Activated T-cell treated with anti-CD3 and anti-CD28 coated beads for 48 hours (primary cell): Measurements from ENCODE around the gene VSIG10.
"Not testable (repeated sequence)": the region's sequence is repeated elsewhere in the genome, so short reads cannot be mapped to it uniquely, and the experiment has no call there.

Source experiments
- DNase-seq: peaks from one replicate; pipeline ENCODE4 v3.0.0-alpha.2; 2020; ENCODE audit warnings: low read depth

VSIG10 gene

GRCh38 chr12:118107011-118107410, 3.2 kb upstream of the VSIG10 start:
- no peak for DNase-seq

DNA sequence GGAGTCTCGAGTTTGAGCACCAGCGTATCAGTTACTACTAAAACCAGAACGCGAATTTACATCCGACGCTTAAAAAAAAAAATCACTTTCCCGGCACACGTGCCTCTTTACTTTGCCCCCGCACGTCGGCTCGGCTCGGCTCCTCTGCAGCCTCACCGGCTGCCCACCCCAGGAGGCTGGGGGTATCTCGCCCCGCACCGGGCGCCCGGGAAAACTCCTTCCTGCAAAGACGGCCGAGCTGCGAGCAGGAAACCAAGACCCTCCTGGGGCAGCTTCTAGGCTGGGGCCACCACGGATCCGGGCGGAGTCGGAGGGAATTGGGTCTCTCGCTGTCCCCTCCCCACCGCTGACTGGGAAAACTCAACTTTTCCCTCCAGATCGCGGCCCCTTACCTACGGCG, 610 bp downstream of the VSIG10 start:
- DNase-seq: no peak

- no peak for DNase-seq
These were observed 1.2 kb downstream of the VSIG10 start for GRCh38 chr12:118102609-118103008.

DNA sequence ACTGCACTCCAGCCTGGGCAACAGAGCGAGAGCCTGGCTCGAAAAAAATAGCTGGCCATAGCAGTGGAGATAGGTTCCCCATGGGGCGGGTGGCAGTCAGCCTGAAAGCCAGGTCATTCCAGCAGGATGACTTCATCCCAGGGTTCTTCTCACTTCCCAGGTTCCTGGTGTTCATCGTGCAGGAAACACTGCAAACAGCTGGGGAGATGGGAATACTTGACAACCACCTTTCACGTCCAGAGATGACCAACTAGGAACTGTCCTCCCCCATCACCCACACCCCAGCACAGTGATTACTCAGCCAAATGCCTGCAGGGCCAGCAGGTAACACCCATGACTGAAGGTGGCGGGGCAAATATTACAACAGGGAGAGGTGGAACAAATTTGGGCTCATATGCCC, 1.7 kb downstream of the VSIG10 start:
- DNase-seq: no peak

DNA sequence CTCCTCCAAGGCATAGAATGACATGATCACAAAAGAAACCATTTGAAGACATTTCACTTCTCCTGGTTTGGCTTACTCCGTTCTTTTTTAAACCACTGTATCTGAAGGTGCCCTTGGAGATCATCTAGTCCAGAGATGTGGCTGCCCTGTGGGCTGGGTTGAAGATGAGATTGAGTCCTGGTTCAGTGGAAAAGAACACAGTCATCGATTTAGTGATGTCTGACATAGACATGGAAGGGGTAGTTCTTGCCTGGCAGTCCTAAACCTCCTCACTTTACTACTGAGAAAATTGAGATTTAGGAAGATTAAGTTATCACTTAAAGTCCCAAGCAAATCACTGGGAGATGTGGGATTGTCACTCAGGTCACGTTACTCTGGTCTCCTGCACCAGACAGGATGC, 2.8 kb downstream of the VSIG10 start:
- DNase-seq: no peak

DNA sequence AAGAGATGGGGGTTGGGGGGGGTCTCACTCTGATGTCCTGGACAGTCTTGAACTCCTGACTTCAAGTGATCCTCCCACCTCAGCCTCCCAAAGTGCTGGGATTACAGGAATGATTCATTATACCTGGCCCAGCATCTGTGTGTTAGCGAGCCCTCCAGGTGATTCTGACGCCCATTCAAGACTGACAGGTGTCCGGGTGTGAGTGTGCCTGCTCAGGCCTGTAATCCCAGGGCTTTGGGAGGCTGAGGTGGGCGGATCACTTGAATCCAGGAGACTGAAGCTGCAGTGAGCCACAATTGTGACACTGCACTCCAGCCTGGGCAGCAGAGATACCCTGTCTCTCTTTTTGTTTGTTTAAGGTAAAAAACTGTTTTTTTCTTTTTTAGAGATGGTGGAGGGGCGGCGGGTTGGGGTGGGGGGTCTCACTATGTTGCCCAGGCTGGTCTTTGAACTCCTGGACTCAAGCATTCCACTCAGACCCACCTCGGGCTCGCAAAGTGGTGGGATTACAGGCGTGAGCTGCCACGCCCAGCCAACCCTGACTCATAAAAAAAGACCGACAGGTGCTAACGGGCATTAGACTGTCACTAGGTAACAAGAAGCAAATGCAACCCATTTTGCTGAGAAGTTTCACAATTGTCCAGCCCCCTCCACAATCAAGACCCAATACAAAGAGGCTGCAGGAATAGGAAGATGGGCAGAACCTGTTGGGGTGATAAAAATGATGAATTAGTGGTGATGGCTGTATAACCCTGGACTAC, 4.7 kb downstream of the VSIG10 start:
- DNase-seq: no peak

DNA sequence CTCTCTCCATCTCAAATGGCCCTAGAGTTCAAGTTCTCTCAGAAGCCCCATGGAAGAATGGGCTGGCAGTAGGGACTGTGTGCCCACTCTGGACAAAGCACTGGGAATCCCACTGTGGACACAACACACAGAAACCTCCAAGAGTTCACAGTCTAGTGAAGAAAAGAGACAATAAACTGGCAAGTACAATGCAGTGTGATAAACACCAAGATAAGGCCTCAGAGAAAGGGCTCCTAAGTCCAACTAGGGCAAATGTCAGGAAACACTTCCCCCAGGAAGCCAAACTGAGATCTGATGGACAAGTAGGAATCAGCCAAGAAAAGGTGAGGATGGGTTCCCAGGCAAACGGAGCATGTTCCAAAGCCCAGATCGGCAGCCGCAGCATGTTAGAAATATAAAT, 5.4 kb downstream of the VSIG10 start:
- no peak for DNase-seq

- no peak for DNase-seq
These were observed 9.8 kb downstream of the VSIG10 start for GRCh38 chr12:118094039-118094438.

GRCh38 chr12:118089782-118090181, 14.0 kb downstream of the VSIG10 start:
- DNase-seq: no peak

DNA sequence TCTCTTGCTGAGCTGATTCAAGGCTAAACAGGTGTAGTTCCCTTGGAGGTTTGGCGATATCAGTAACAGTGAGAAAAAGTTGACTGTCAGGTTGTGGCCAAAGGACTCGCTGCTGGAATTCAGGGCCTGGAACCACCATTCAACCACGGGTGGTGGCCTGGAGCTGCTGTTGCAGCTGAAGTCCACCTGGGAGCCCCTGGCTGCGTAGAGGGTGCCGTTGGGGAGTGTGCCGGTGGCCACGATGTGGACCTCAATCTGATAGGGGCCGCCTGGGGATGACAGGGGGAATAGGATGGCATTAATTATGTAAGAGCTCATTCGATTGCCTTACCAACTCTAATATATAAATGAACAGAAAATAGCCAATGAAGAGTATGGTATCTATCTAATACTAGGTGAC, 21.6 kb downstream of the VSIG10 start:
- DNase-seq: no peak

GRCh38 chr12:118081521-118081920, 22.3 kb downstream of the VSIG10 start:
- not testable (repeated sequence) for DNase-seq

- DNase-seq: no peak
These were observed 30.0 kb downstream of the VSIG10 start for GRCh38 chr12:118073768-118074167.

DNA sequence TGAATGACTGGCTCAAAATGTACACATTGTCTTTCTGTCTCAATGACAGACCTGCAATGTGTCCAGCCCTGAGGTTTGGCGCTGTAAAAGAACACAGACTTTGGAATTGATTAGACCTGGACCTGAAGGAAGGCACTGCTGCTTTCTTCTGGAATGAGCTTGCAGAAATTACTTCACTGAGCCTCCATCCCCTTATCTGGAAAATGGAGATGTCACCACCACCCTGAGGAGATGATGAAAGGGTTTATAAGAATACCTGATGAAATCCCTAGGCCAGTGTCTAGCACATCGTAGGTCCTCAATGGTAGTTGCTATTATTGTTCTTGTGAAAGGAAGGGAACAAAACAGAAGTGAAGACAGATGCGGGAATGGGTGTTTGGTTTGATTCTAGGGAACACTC, 33.2 kb downstream of the VSIG10 start:
- no peak for DNase-seq

GRCh38 chr12:118068445-118068844, 35.4 kb downstream of the VSIG10 start:
- no peak for DNase-seq

DNA sequence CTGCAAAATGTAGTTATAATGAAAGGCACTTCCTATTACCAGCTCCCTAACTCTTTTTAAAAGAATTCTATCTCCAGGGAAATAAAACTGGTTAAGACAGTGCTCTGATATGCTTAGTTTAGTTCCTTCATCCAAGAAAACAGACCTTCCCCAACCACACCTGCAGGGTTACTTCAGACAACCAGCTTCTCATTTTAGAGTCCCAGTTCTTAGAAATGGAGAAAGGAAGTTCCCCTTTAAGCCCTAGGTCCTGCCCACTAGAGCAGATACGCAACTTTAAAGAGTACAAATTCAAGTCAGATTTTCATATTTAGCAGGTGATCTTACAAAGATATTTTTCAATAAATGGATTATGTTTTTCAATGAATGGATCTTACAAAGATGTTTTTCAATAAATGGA, 38.4 kb downstream of the VSIG10 start:
- DNase-seq: no peak

GRCh38 chr12:118064608-118065007, 39.2 kb downstream of the VSIG10 start:
- DNase-seq: no peak

GRCh38 chr12:118063576-118064391, 40.0 kb downstream of the VSIG10 start:
- DNase-seq: no peak

DNA sequence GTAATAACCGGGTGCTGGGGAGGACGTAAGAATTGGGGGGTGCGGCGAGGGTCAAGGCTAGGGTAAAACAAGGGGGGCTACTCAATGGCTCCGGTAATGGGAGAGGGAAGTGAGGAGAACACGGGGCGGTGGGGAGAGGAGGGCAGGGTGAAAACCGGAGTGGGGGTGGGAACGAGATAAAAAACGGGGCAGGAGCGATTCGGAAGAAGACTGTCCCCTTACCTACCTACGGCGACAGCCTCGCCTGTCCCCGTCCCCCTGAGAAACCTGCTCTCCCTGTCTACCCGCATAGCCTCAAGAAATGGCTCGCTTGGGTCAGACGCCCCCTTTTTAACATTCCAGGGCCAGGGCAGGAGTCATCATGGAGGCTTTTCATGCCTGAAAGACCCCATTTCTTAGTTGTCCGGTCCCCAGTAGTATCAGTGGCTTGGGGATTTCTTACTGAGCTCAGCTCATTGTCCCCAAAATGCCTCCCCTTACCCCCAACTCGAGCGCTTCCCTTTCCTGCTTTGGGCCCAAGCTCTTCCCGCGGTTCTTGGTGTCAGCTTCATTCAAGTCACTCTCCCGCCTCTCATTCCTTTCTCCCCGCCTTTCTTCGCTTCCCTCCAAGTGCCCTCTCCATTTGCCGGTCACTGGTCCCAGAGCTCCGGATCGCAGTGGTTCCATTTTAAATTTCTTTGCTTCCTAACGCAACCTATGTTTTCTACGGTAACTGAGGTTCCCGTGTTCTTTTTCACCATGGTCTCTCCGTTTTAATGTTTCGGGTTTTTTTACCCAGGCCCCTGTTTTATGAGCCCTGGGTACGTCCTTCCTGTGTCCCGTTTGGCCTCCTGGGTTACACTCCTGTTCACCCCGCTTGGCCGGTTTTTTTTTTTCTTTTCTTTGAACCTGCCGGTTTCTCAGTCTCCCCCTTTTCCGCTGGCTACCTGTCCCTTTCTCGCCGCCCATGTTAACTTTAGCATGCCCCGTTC, 41.7 kb downstream of the VSIG10 start:
- DNase-seq: no peak

DNA sequence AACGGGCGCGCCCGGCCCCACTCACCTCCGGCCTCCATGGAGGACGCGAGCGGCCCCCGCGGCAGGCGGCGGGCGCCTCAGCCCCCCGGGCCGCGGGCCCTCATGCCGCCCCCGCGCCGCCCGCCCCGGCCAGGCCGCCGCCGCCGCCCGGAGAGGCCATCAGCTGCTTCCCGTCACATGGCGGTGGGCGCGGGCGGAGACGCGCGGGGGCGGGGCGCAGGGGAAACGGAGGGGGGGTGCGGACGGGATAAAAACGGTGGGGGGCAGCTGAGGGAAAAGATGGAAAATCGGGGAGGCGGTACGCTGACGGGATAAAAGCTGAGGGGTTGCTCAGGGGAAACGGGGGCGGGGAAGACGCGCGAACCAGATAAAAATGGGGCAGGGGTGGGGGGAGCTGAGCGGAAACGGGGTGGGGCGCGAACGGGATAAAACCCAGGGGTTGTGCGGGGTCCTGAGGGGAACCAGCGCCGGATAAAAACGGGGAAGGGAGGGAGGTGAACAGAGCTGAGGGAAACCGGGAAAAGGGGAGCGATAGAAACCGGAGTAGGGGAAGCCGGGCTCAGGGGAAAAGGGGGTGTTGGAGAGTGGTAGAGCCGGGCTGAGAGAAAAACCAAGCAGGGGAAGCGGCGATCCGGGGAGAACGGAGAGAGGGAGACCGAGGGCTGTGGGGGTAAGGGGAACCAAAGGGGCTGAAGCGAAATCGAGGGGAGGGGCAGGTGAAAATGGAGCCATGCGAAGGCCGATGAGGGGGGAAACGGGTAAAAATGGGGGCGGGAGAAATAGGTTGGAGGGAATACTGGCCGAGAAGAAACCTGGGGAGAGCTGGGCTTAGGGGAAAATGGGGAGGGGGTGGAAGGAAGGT, 42.6 kb downstream of the VSIG10 start, which contains the start of gene WSB2:
Gene WSB2, minus strand, starts transcription at position 169 of the 862 bp plus-strand sequence. Its CDS starts 131 bp downstream, at position 38.
- peak; percentile 55 for DNase-seq

GRCh38 chr12:118060301-118061010, 43.4 kb downstream of the VSIG10 start:
- no peak for DNase-seq
